Breast epithelium (tissue), 4 donors: ENCODE measurements around the gene NEK10. TPM values are rescaled to one million over a fixed set of nuclear protein-coding genes. Genes with fewer than 3 reads are reported as not detected.

Experiments
- DNase-seq, 2 donors: peaks; one replicate each; pipeline ENCODE4 v3.0.0-alpha.2; 2019; ENCODE audit warnings: low spot score in 2 of 2
- H3K27ac ChIP-seq, 2 donors: fragments of 200-600 bp; sonication (generic) in 1 of 2; one replicate each; pipeline ENCODE4 v1.5.1; 2016 to 2019; ENCODE audit warnings: mild to moderate bottlenecking in 1 of 2
- H3K27me3 ChIP-seq, 2 donors: fragments of 200-600 bp; sonication (generic) in 1 of 2; one replicate each; pipeline versions ENCODE4 v1.5.1 to v1.6.0; 2017 to 2019; ENCODE audit warnings: control low read depth in 1 of 2, mild to moderate bottlenecking in 1 of 2
- H3K36me3 ChIP-seq: fragments of 200-600 bp; one replicate; pipeline ENCODE4 v1.5.1; 2019
- H3K4me1 ChIP-seq, 2 donors: fragments of 200-600 bp; sonication (generic); one replicate each; pipeline ENCODE4 v1.5.1; 2016 to 2019; ENCODE audit warnings: control low read depth in 1 of 2
- H3K4me3 ChIP-seq, 3 donors: fragments of 200-600 bp; sonication (generic); 1 replicate in 2 of 3; 2 replicates in 1 of 3; pipeline ENCODE4 v1.5.1; 2016 to 2019; ENCODE audit warnings: mild to moderate bottlenecking in 3 of 3, moderate library complexity in 2 of 3
- H3K9me3 ChIP-seq, 2 donors: fragments of 200-600 bp; sonication (generic) in 1 of 2; one replicate each; pipeline ENCODE4 v1.5.1; 2016 to 2019; ENCODE audit warnings: control low read depth in 1 of 2
- POLR2A ChIP-seq: fragments of 450-650 bp; IDR thresholded peaks from one replicate; pipeline ENCODE4 v1.6.1; 2016; ENCODE audit warnings: antibody characterized with exemption, mild to moderate bottlenecking, moderate library complexity
- POLR2AphosphoS5 ChIP-seq, 3 donors: sonication (generic); formaldehyde crosslinking; IDR thresholded peaks; one replicate each; pipeline ENCODE4 v1.6.1; 2017; ENCODE audit warnings: antibody characterized with exemption in 3 of 3
- intact Hi-C: fragments of 100-400 bp; cut with DNase I; formaldehyde crosslinking; loops from one replicate; pipeline ENCODE4 v1.15.1; 2023; ENCODE audit warnings: low total_unique reads
- total RNA-seq, 3 donors: library from RNA; depleted of rRNA; stranded (reverse); fragments of >200 nt; gene quantifications; one replicate each; pipeline ENCODE4 v1.1.0, GENCODE V29; 2016
- TF ChIP-seq, protein P1 (sequence below), 3 donors: fragments of 450-650 bp; IDR thresholded peaks; one replicate each; pipeline ENCODE4 v1.5.1; 2016 to 2017; ENCODE audit warnings: antibody characterized with exemption in 3 of 3, mild to moderate bottlenecking in 3 of 3, moderate library complexity in 3 of 3

NEK10 gene
- total RNA-seq, 3 donors from 2014 or later: 0.96 to 246 (median 48.4) TPM

DNA sequence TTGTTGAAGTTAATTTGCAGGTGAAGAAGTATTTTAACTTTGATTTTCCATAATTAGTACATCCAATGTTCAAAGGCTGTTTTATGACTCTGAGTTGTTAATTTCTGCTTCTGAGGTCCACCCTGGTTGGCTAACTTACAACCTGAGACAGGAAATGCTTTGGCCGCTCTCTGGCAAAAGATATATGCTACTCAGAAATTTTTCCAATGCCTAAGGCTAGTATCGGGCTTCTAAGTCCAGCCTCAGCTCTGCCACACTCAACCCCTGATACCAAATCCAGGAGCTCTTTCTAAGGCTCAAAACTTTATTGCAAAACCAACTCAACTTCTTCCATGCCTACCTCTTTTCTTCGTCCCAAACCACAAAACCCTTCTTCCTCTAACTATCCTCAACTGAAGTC lies 192.9 kb downstream of the NEK10 start:
- Histone ChIP-seq H3K9me3 (no peaks in the 10 kb centered on the region), H3K4me1 (no peaks in the 10 kb centered on the region), H3K36me3 (no peaks in the 10 kb centered on the region), H3K27me3 (no peaks in the 10 kb centered on the region), H3K27ac (no peak overlapping the region), H3K4me3 (no peak overlapping the region)
- TF ChIP-seq POLR2AphosphoS5 (IDR thresholded peaks at IDR 0.05) (no peak), POLR2A (no peak)
- TF ChIP-seq, protein P1, sequence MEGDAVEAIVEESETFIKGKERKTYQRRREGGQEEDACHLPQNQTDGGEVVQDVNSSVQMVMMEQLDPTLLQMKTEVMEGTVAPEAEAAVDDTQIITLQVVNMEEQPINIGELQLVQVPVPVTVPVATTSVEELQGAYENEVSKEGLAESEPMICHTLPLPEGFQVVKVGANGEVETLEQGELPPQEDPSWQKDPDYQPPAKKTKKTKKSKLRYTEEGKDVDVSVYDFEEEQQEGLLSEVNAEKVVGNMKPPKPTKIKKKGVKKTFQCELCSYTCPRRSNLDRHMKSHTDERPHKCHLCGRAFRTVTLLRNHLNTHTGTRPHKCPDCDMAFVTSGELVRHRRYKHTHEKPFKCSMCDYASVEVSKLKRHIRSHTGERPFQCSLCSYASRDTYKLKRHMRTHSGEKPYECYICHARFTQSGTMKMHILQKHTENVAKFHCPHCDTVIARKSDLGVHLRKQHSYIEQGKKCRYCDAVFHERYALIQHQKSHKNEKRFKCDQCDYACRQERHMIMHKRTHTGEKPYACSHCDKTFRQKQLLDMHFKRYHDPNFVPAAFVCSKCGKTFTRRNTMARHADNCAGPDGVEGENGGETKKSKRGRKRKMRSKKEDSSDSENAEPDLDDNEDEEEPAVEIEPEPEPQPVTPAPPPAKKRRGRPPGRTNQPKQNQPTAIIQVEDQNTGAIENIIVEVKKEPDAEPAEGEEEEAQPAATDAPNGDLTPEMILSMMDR (IDR thresholded peaks at IDR 0.05): no peak
- no peak for DNase-seq
- intact Hi-C loops: no loop called here

GRCh38 chr3:27174530-27174929 lies 194.7 kb downstream of the NEK10 start:
- H3K27me3 ChIP-seq: no peaks in the 10 kb centered on the region
- no peak overlapping the region for H3K27ac ChIP-seq
- intact Hi-C loops: no loop called here
- no peaks in the 10 kb centered on the region for H3K4me1 ChIP-seq
- H3K4me3 ChIP-seq: no peak overlapping the region
- TF ChIP-seq POLR2AphosphoS5 (IDR thresholded peaks at IDR 0.05) (no peak), POLR2A (no peak)
- TF ChIP-seq, protein P1 (IDR thresholded peaks at IDR 0.05): no peak
- no peaks in the 10 kb centered on the region for H3K36me3 ChIP-seq
- no peak for DNase-seq
- H3K9me3 ChIP-seq: no peaks in the 10 kb centered on the region

- no peak for DNase-seq
- no peaks in the 10 kb centered on the region for H3K4me1 ChIP-seq
- no peaks in the 10 kb centered on the region for H3K27me3 ChIP-seq
- no peaks in the 10 kb centered on the region for H3K36me3 ChIP-seq
- intact Hi-C loops: no loop called here
- no peak overlapping the region for H3K4me3 ChIP-seq
- TF ChIP-seq POLR2AphosphoS5 (IDR thresholded peaks at IDR 0.05) (no peak), POLR2A (no peak)
- TF ChIP-seq, protein P1 (IDR thresholded peaks at IDR 0.05): no peak
- H3K27ac ChIP-seq: no peak overlapping the region
- H3K9me3 ChIP-seq: no peaks in the 10 kb centered on the region
These were observed 198.1 kb downstream of the NEK10 start for GRCh38 chr3:27171113-27171512.

DNA sequence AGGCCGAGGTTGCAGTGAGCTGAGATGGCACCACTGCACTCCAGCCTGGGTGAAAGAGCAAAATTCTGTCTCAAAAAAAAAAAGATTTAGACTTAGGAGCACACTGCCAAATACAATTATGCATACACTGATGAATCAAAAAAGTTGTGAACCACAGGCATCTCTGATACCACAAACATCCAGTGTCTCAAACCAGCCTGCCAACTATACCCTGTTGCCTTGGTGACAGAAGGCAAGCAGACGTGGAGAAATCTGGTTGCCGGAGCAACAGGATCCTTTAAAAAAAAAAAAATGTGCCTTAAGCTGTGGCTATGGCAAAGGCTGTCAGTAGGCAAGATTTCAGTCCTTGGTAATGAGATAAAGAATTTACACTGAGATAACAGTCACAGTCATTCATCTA lies 202.3 kb downstream of the NEK10 start:
- no peak overlapping the region for H3K27ac ChIP-seq
- intact Hi-C loops: loop anchor here (1.0 kb wide), 1 partner anchor 12 kb away; no protein-coding TSS in a partner anchor
- peak in 1 of 2 donors; percentile 74 for DNase-seq
- H3K9me3 ChIP-seq: no peaks in the 10 kb centered on the region
- no peaks in the 10 kb centered on the region for H3K36me3 ChIP-seq
- H3K27me3 ChIP-seq: no peaks in the 10 kb centered on the region
- H3K4me1 ChIP-seq: no peaks in the 10 kb centered on the region
- no peak overlapping the region for H3K4me3 ChIP-seq
- TF ChIP-seq POLR2AphosphoS5 (IDR thresholded peaks at IDR 0.05) (no peak), POLR2A (no peak)
- TF ChIP-seq, protein P1 (IDR thresholded peaks at IDR 0.05): no peak

DNA sequence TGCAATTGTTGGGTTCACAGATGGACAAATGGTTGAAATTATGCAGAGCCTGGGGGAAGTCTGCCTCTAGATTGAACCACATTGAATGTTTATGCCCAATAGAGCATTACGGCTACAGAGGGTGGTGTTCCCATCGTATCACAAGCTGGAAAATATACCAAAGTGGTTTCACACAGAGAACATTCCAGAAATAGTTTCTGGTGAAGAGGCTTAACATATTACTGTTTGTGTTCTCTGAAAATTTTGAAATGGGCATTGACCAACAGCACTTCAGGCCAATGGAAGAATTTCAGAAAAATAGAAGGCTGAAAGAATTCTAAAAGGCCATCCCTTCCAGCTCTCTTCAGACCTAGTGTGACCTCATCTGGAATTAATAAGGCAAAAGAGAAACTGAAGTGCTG lies 203.9 kb downstream of the NEK10 start:
- no peaks in the 10 kb centered on the region for H3K4me1 ChIP-seq
- no peak overlapping the region for H3K4me3 ChIP-seq
- intact Hi-C loops: no loop called here
- H3K36me3 ChIP-seq: no peaks in the 10 kb centered on the region
- H3K27ac ChIP-seq: peak overlapping the region; percentile 31 to 59
- no peak for TF ChIP-seq POLR2A
- TF ChIP-seq, protein P1 (IDR thresholded peaks at IDR 0.05): no peak
- no peak for TF ChIP-seq POLR2AphosphoS5 (IDR thresholded peaks at IDR 0.05)
- H3K9me3 ChIP-seq: no peaks in the 10 kb centered on the region
- H3K27me3 ChIP-seq: no peaks in the 10 kb centered on the region
- no peak for DNase-seq
